ENCODE results near the gene DGKD. TPM values are rescaled to one million over a fixed set of nuclear protein-coding genes. Genes with fewer than 3 reads are reported as not detected.

Gene DGKD
- total RNA-seq, 1 experiment from 2014 or later = 195 TPM

- DNase-seq (ENCODE audit: extremely low read depth, low read depth) = no peak
These were observed 116.5 kb downstream of the DGKD start for GRCh38 chr2:233470839-233471238.

- no peak for DNase-seq (ENCODE audit: extremely low read depth, low read depth)
These were observed 117.2 kb downstream of the DGKD start for GRCh38 chr2:233471291-233472035.

- DNase-seq (ENCODE audit: extremely low read depth, low read depth) = no peak
These were observed 119.1 kb downstream of the DGKD start for GRCh38 chr2:233473386-233473791.

- no peak for DNase-seq (ENCODE audit: extremely low read depth, low read depth)
These were observed 119.6 kb downstream of the DGKD start for GRCh38 chr2:233473878-233474277.

GRCh38 chr2:233474308-233475160, 120.2 kb downstream of the DGKD start:
- DNase-seq (ENCODE audit: extremely low read depth, low read depth) = no peak

- no peak for DNase-seq (ENCODE audit: extremely low read depth, low read depth)
These were observed 121.7 kb downstream of the DGKD start for GRCh38 chr2:233476063-233476410.

- no peak for DNase-seq (ENCODE audit: extremely low read depth, low read depth)
These were observed 122.6 kb downstream of the DGKD start for GRCh38 chr2:233476651-233477547.

GRCh38 chr2:233477548-233478433, 123.5 kb downstream of the DGKD start:
- no peak for DNase-seq (ENCODE audit: extremely low read depth, low read depth)

- no peak for DNase-seq (ENCODE audit: extremely low read depth, low read depth)
These were observed 125.6 kb downstream of the DGKD start for GRCh38 chr2:233479616-233480489.

- DNase-seq (ENCODE audit: extremely low read depth, low read depth) = no peak
These were observed 126.4 kb downstream of the DGKD start for GRCh38 chr2:233480490-233481202.

- DNase-seq (ENCODE audit: extremely low read depth, low read depth) = no peak
These were observed 127.3 kb downstream of the DGKD start for GRCh38 chr2:233481368-233482142.

- no peak for DNase-seq (ENCODE audit: extremely low read depth, low read depth)
These were observed 128.3 kb downstream of the DGKD start for GRCh38 chr2:233482616-233483015.

GRCh38 chr2:233485726-233486125, 131.4 kb downstream of the DGKD start:
- no peak for DNase-seq (ENCODE audit: extremely low read depth, low read depth)

- DNase-seq (ENCODE audit: extremely low read depth, low read depth) = no peak
These were observed 132.1 kb downstream of the DGKD start for GRCh38 chr2:233486357-233486756.

- DNase-seq (ENCODE audit: extremely low read depth, low read depth) = no peak
These were observed 132.7 kb downstream of the DGKD start for GRCh38 chr2:233486778-233487552.

GRCh38 chr2:233487748-233488345, 133.6 kb downstream of the DGKD start:
- DNase-seq (ENCODE audit: extremely low read depth, low read depth) = no peak
